Kidney epithelial cell (primary cell): Measurements from ENCODE around the gene NELFCD. TPM values are rescaled to one million over a fixed set of nuclear protein-coding genes. Genes with fewer than 3 reads are reported as not detected.

ENCODE experiments used
- DNase-seq: peaks from one replicate; pipeline ENCODE4 v3.0.0-alpha.2; 2010; ENCODE audit warnings: low read depth
- H3K27me3 ChIP-seq: 2 replicates; pipeline ENCODE4 v1.6.0; 2011; ENCODE audit warnings: low read length; ENCODE audit not compliant: control insufficient read depth, insufficient read depth
- H3K36me3 ChIP-seq: 2 replicates; pipeline ENCODE4 v1.5.1; 2011; ENCODE audit warnings: low read length; ENCODE audit not compliant: control insufficient read depth, insufficient read depth
- H3K4me3 ChIP-seq: 2 replicates; pipeline ENCODE4 v1.5.1; 2011; ENCODE audit warnings: low read depth, mild to moderate bottlenecking, control low read depth, low read length
- total RNA-seq: library from RNA; depleted of rRNA; stranded (reverse); fragments of >200 nt; gene quantifications from 2 replicates; pipeline ENCODE4 v1.2.3, GENCODE V29; 2015
- TF ChIP-seq, protein P1 (sequence below): IDR thresholded peaks from 2 replicates; pipeline ENCODE4 v1.5.1; 2011; ENCODE audit warnings: mild to moderate bottlenecking, moderate library complexity, low read length, control low read depth, inconsistent platforms; ENCODE audit not compliant: insufficient read depth, poor library complexity, severe bottlenecking

The NELFCD gene
- total RNA-seq, 1 donor from 2014 or later: 43.7 TPM

DNA sequence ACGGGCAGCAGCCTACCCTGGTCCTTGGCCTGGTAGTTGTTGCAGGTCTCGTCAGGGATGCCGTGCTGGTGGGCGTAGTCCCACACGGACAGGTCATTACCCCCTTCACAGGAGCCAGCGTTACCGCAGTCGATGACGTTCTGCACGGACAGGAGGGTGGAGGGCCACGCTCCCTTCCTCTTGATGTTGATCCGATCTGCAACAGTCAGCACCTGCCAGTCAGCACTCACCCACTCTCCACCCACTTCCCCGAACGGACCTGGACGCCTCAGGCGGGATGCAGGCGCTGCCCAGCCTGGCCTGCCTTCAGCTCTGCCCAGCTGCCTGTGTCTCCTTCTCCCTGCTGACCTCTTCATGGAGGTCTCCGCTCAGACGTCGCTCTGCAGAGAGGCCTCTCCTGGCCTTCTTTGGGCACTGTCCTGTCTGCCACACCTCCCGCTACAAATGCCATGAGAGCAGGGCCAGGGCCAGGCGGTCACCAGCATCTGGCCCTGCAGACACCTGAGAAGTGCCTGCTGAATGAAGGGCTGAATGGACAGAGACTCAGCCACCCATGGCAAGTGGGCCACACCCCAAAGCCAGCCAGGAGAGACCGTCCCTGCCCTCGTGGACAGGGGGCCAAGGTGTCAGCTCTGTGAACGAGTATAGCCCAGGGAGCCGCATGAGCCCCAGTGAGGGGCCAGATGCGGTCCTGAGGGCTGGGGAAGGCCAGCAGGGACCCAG is 20.6 kb downstream of the NELFCD start:
- Histone ChIP-seq H3K27me3 (no peaks in the 10 kb centered on the region), H3K4me3 (no peak overlapping the region), H3K36me3 (peaks cover 1% of the 10 kb centered on the region)
- TF ChIP-seq, protein P1, sequence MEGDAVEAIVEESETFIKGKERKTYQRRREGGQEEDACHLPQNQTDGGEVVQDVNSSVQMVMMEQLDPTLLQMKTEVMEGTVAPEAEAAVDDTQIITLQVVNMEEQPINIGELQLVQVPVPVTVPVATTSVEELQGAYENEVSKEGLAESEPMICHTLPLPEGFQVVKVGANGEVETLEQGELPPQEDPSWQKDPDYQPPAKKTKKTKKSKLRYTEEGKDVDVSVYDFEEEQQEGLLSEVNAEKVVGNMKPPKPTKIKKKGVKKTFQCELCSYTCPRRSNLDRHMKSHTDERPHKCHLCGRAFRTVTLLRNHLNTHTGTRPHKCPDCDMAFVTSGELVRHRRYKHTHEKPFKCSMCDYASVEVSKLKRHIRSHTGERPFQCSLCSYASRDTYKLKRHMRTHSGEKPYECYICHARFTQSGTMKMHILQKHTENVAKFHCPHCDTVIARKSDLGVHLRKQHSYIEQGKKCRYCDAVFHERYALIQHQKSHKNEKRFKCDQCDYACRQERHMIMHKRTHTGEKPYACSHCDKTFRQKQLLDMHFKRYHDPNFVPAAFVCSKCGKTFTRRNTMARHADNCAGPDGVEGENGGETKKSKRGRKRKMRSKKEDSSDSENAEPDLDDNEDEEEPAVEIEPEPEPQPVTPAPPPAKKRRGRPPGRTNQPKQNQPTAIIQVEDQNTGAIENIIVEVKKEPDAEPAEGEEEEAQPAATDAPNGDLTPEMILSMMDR: no peak
- DNase-seq: no peak

DNA sequence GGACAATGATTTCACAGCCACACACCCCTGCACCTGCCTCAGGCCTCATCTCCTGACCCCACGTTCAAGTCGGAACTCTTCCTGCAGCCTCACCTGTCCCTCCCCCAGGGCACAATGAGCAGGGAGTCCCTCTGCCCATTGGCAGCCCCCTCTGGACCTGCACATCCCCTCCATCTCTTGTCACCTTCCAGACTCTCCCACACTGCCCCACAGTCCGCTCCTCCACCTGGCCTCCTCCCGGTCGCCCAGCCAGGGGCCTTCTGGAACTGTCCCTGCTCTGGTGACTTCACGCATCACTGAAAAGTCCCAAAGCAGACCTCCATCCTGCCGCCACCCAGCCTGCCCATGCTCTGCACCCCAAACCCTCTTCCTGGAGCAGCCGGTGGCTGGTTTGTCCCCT is 21.3 kb downstream of the NELFCD start:
- no peak overlapping the region for H3K4me3 ChIP-seq
- no peaks in the 10 kb centered on the region for H3K27me3 ChIP-seq
- no peak for DNase-seq
- peaks cover 1% of the 10 kb centered on the region for H3K36me3 ChIP-seq
- TF ChIP-seq, protein P1: no peak

DNA sequence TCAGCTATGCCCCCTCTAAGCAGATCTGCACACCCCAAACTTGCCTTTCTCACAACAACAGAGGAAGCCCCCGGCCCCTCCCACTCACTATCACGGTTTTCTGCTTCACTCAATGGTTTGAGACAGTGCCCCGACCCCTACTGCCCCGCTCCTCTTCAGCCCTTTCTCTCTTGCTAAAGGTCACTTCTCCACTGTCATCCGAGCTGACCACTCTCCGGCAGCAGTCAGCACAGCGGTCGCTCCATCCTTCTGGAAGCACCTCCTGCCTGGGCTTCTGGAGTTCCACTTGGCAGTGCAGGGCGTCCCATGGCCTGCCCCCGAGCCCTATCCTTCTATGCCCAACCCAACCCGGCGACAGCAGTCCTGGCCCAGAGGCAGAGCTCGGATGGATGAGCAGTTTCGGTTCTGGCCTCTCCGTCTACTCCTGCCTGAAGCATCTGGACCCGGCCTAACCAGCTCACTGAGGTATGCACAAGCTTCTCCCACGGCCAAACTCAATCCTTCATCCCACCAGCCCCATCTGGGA is 21.9 kb downstream of the NELFCD start:
- no peak for DNase-seq
- Histone ChIP-seq H3K4me3 (no peak overlapping the region), H3K27me3 (no peaks in the 10 kb centered on the region), H3K36me3 (no peaks in the 10 kb centered on the region)
- TF ChIP-seq, protein P1: no peak

GRCh38 chr20:59003836-59004492 is 22.9 kb downstream of the NELFCD start:
- H3K36me3 ChIP-seq: no peaks in the 10 kb centered on the region
- H3K27me3 ChIP-seq: no peaks in the 10 kb centered on the region
- no peak overlapping the region for H3K4me3 ChIP-seq
- no peak for DNase-seq
- TF ChIP-seq, protein P1: no peak

DNA sequence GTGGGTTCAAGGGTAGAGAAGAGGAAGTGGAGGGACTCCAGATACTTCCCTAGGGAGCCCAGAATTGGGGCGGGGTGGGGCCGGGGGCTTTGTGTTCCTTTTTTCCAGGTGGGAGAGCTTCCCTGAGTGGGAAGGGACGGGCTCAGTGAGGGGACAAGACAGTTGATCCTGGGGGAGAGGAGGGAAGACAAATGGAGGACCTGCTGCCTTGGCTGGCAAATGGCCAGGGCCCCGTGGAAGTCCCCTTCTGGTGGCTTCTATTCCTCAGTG is 23.4 kb downstream of the NELFCD start:
- TF ChIP-seq, protein P1: no peak
- Histone ChIP-seq H3K4me3 (no peak overlapping the region), H3K36me3 (no peaks in the 10 kb centered on the region), H3K27me3 (no peaks in the 10 kb centered on the region)
- no peak for DNase-seq
